HepG2 (cell line): ENCODE results near the gene CASKIN1. TPM values are rescaled to one million over a fixed set of nuclear protein-coding genes. Genes with fewer than 3 reads are reported as not detected.

Source experiments
- BCLAF1 ChIP-seq: fragments of 450-650 bp; IDR thresholded peaks from 2 replicates; pipeline ENCODE4 v1.6.1; 2017; ENCODE audit warnings: mild to moderate bottlenecking
- CREB3 ChIP-seq: sonication (generic); formaldehyde crosslinking; IDR thresholded peaks from 2 replicates; pipeline ENCODE4 v1.5.0; 2020; ENCODE audit warnings: missing genetic modification reagents
- MEIS1 ChIP-seq: sonication (generic); formaldehyde crosslinking; IDR thresholded peaks from 2 replicates; pipeline ENCODE4 v1.9.0; 2021; ENCODE audit warnings: mild to moderate bottlenecking, missing genetic modification reagents, moderate library complexity, borderline replicate concordance
- NCOA2 ChIP-seq: sonication (generic); formaldehyde crosslinking; IDR thresholded peaks from 2 replicates; pipeline ENCODE4 v1.8.0; 2022; ENCODE audit warnings: inconsistent platforms
- NFIC ChIP-seq: IDR thresholded peaks from 2 replicates; pipeline ENCODE4 v1.6.1; 2012; ENCODE audit warnings: mild to moderate bottlenecking, low read length, inconsistent platforms
- REPIN1 ChIP-seq: sonication (generic); formaldehyde crosslinking; IDR thresholded peaks from 2 replicates; pipeline ENCODE4 v1.8.0; 2022; ENCODE audit warnings: missing genetic modification reagents, low read depth, mild to moderate bottlenecking, borderline replicate concordance
- USF2 ChIP-seq, 2 experiments: sonication (generic) in 1 of 2; formaldehyde crosslinking in 1 of 2; IDR thresholded peaks; 2 replicates each; pipeline versions ENCODE4 v1.5.1 to v1.6.1; 2011 to 2020; ENCODE audit warnings: borderline replicate concordance in 1 of 2, low read depth in 1 of 2, low read length in 1 of 2, mild to moderate bottlenecking in 1 of 2, missing genetic modification reagents in 1 of 2, moderate library complexity in 1 of 2
- ZBTB33 ChIP-seq: sonication (generic); formaldehyde crosslinking; IDR thresholded peaks from 2 replicates; pipeline ENCODE4 v1.4.0; 2020; ENCODE audit warnings: missing genetic modification reagents
- ZNF407 ChIP-seq: sonication (generic); formaldehyde crosslinking; IDR thresholded peaks from one replicate; pipeline ENCODE4 v1.5.1; 2020; ENCODE audit warnings: mild to moderate bottlenecking, missing genetic modification reagents; ENCODE audit errors: not compliant biosample characterization
- ZNF644 ChIP-seq: IDR thresholded peaks from 2 replicates; pipeline ENCODE4 v1.6.1; 2016; ENCODE audit warnings: low read depth
- polyA plus RNA-seq, 8 experiments: library from polyadenylated mRNA; depleted of rRNA in 3 of 8; stranded (reverse) in 7 of 8; unstranded in 1 of 8; fragments of >200 nt; fragmentation: Illumina TruSeq in 4 of 8; extraction: Trizol in 4 of 8; gene quantifications; 2 replicates each; pipeline versions ENCODE4 v1.2.1 to v1.2.3, GENCODE V29; 2011 to 2016; ENCODE audit warnings: low read depth in 4 of 8, missing spikeins in 1 of 8, mixed read lengths in 1 of 8; ENCODE audit not compliant: insufficient read depth in 1 of 8
- total RNA-seq, 5 experiments: library from RNA; depleted of rRNA; stranded (reverse); fragments of >200 nt; fragmentation: Illumina TruSeq; extraction: Trizol; gene quantifications; 2 replicates each; pipeline ENCODE4 v1.2.3, GENCODE V29; 2016; ENCODE audit warnings: low read depth in 1 of 5

The CASKIN1 gene
- total and polyA plus RNA-seq, 2 of the 13 experiments (the other 11 are each of a cell fraction or from before 2014, with no cell fraction given): 1.2 to 2.2 TPM

GRCh38 chr16:2155091-2155950 lies 41.1 kb downstream of the CASKIN1 start, which contains the start of gene TRAF7 (continued):
- no peak for TF ChIP-seq ZNF407
- TF ChIP-seq NFIC: no peak
- TF ChIP-seq USF2 (IDR thresholded peaks at IDR 0.05; ENCODE audit: low read depth, low read length): no peak
- TF ChIP-seq USF2 (CRISPR knock-in tag; IDR thresholded peaks at IDR 0.05; ENCODE audit: borderline replicate concordance): peak; percentile 48; the same call in 1 of the 2 replicates
- no peak for TF ChIP-seq CREB3
- peak; percentile 53; the same call in 1 of the 2 replicates for TF ChIP-seq ZBTB33 (CRISPR knock-in tag)
- TF ChIP-seq MEIS1: peak; percentile 35; the same call in 1 of the 2 replicates
- no peak; the same call in 1 of the 2 replicates for TF ChIP-seq NCOA2 (CRISPR knock-in tag)
- no peak for TF ChIP-seq ZNF644 (CRISPR knock-in tag)
- TF ChIP-seq BCLAF1: no peak
- peak; percentile 86 for TF ChIP-seq REPIN1 (CRISPR knock-in tag)
